MM.1S (cell line): ENCODE data around the gene TSPAN3.

Experiments used
- DNase-seq: peaks from one replicate; pipeline ENCODE4 v3.0.0-alpha.2; 2015
- H2AFZ ChIP-seq: fragments of 300-600 bp; sonication (generic); 2 replicates; pipeline ENCODE4 v1.6.0; 2016; ENCODE audit warnings: antibody characterized with exemption, low read length
- H3F3A ChIP-seq: fragments of 300-600 bp; sonication (generic); 2 replicates; pipeline ENCODE4 v1.6.1; 2016; ENCODE audit warnings: mild to moderate bottlenecking, antibody characterized with exemption, low read length, moderate library complexity, mixed read lengths; ENCODE audit not compliant: insufficient read depth
- H3K27ac ChIP-seq: fragments of 300-600 bp; sonication (generic); 2 replicates; pipeline ENCODE4 v1.5.1; 2016; ENCODE audit warnings: mild to moderate bottlenecking, low read length
- H3K27me3 ChIP-seq: fragments of 300-600 bp; sonication (generic); replicated peaks from 2 replicates; pipeline ENCODE4 v1.6.0; 2016; ENCODE audit warnings: low read length; ENCODE audit not compliant: insufficient read depth
- H3K36me3 ChIP-seq: fragments of 300-600 bp; sonication (generic); replicated peaks from 2 replicates; pipeline ENCODE4 v1.6.1; 2016; ENCODE audit warnings: mild to moderate bottlenecking, low read length, mixed read lengths; ENCODE audit not compliant: insufficient read depth
- H3K4me1 ChIP-seq: fragments of 300-600 bp; sonication (generic); 2 replicates; pipeline ENCODE4 v1.6.1; 2016; ENCODE audit warnings: low read length, mixed read lengths
- H3K4me2 ChIP-seq: fragments of 300-600 bp; sonication (generic); 2 replicates; pipeline ENCODE4 v1.6.0; 2016; ENCODE audit warnings: low read depth, low read length
- H3K4me3 ChIP-seq: fragments of 300-600 bp; sonication (generic); 2 replicates; pipeline ENCODE4 v1.5.1; 2016; ENCODE audit warnings: low read length, mixed read lengths
- H3K79me2 ChIP-seq: fragments of 300-600 bp; sonication (generic); 2 replicates; pipeline ENCODE4 v1.6.1; 2016; ENCODE audit warnings: mixed run types, low read length, mixed read lengths
- H3K9ac ChIP-seq: fragments of 300-600 bp; sonication (generic); 2 replicates; pipeline ENCODE4 v1.6.1; 2016; ENCODE audit warnings: low read length, mixed read lengths
- H3K9me2 ChIP-seq: fragments of 300-600 bp; sonication (generic); replicated peaks from 2 replicates; pipeline ENCODE4 v1.6.1; 2016; ENCODE audit warnings: mild to moderate bottlenecking, low read length, mixed read lengths; ENCODE audit not compliant: insufficient read depth
- H3K9me3 ChIP-seq: fragments of 300-600 bp; sonication (generic); replicated peaks from 2 replicates; pipeline ENCODE4 v1.6.1; 2016; ENCODE audit warnings: mild to moderate bottlenecking, low read length, mixed read lengths; ENCODE audit not compliant: insufficient read depth
- H4K20me1 ChIP-seq: fragments of 300-600 bp; sonication (generic); 2 replicates; pipeline ENCODE4 v1.6.1; 2016; ENCODE audit warnings: mild to moderate bottlenecking, low read length, moderate library complexity, mixed read lengths; ENCODE audit not compliant: insufficient read depth
- CTCF ChIP-seq: fragments of 300-600 bp; sonication (generic); IDR thresholded peaks from 2 replicates; pipeline ENCODE4 v1.5.1; 2016; ENCODE audit warnings: antibody characterized with exemption, low read length, mixed read lengths
- EZH2 ChIP-seq: fragments of 300-600 bp; sonication (generic); optimal IDR thresholded peaks from 2 replicates; pipeline ENCODE3; 2017; ENCODE audit warnings: low read depth, mild to moderate bottlenecking, antibody characterized with exemption, low read length, mixed read lengths
- EZH2phosphoT487 ChIP-seq: fragments of 300-600 bp; sonication (generic); IDR thresholded peaks from 2 replicates; pipeline ENCODE4 v1.6.1; 2018; ENCODE audit warnings: antibody characterized with exemption, low read length

The TSPAN3 gene

GRCh38 chr15:77001351-77001750 is 69.6 kb downstream of the TSPAN3 start:
- no peaks in the 10 kb centered on the region for H3K9me2 ChIP-seq
- H3K36me3 ChIP-seq: no peaks in the 10 kb centered on the region
- TF ChIP-seq EZH2phosphoT487 (no peak), CTCF (no peak), EZH2 (no peak)
- H4K20me1 ChIP-seq: no peaks in the 10 kb centered on the region
- no peaks in the 10 kb centered on the region; the same call in 1 of the 2 replicates for H3F3A ChIP-seq
- peaks cover 10% of the 10 kb centered on the region for H3K4me1 ChIP-seq
- no peak overlapping the region for H3K27ac ChIP-seq
- DNase-seq: no peak
- H3K4me2 ChIP-seq: no peak overlapping the region
- H2AFZ ChIP-seq: no peak overlapping the region
- no peaks in the 10 kb centered on the region for H3K27me3 ChIP-seq
- no peaks in the 10 kb centered on the region for H3K79me2 ChIP-seq
- H3K9ac ChIP-seq: no peak overlapping the region
- no peaks in the 10 kb centered on the region for H3K9me3 ChIP-seq
- H3K4me3 ChIP-seq: no peak overlapping the region

GRCh38 chr15:76999996-77000395 is 70.9 kb downstream of the TSPAN3 start:
- Histone ChIP-seq H3K4me2 (no peak overlapping the region), H3K9me2 (no peaks in the 10 kb centered on the region), H3K79me2 (no peaks in the 10 kb centered on the region), H4K20me1 (no peaks in the 10 kb centered on the region), H3K9me3 (no peaks in the 10 kb centered on the region), H3F3A (no peaks in the 10 kb centered on the region; the same call in 1 of the 2 replicates), H3K9ac (no peak overlapping the region), H3K27ac (no peak overlapping the region), H3K27me3 (no peaks in the 10 kb centered on the region), H3K4me3 (no peak overlapping the region), H3K36me3 (no peaks in the 10 kb centered on the region), H2AFZ (no peak overlapping the region), H3K4me1 (peaks cover 10% of the 10 kb centered on the region)
- no peak for DNase-seq
- TF ChIP-seq CTCF (no peak), EZH2phosphoT487 (no peak), EZH2 (no peak)

- no peak overlapping the region for H3K4me3 ChIP-seq
- H3K27ac ChIP-seq: no peak overlapping the region
- no peaks in the 10 kb centered on the region for H4K20me1 ChIP-seq
- no peak overlapping the region for H3K4me2 ChIP-seq
- no peaks in the 10 kb centered on the region for H3K9me2 ChIP-seq
- no peaks in the 10 kb centered on the region for H3K79me2 ChIP-seq
- H3K4me1 ChIP-seq: peaks cover 10% of the 10 kb centered on the region
- H3K9me3 ChIP-seq: no peaks in the 10 kb centered on the region
- H3F3A ChIP-seq: no peaks in the 10 kb centered on the region; the same call in 1 of the 2 replicates
- no peaks in the 10 kb centered on the region for H3K36me3 ChIP-seq
- no peak overlapping the region for H2AFZ ChIP-seq
- no peak overlapping the region for H3K9ac ChIP-seq
- TF ChIP-seq EZH2phosphoT487: no peak
- no peak for TF ChIP-seq EZH2
- no peak for TF ChIP-seq CTCF
- no peaks in the 10 kb centered on the region for H3K27me3 ChIP-seq
- DNase-seq: no peak
Observed at GRCh38 chr15:76998663-76999285, 72.1 kb downstream of the TSPAN3 start.
